Keratinocyte (primary cell): Measurements from ENCODE around the gene DACT2. TPM values are rescaled to one million over a fixed set of nuclear protein-coding genes. Genes with fewer than 3 reads are reported as not detected.

ENCODE experiments used
- DNase-seq: peaks from one replicate; pipeline ENCODE4 v3.0.0-alpha.2; 2011; ENCODE audit warnings: low read depth, missing footprints, low spot score
- FAIRE-seq: peaks from 2 replicates; lab custom pipeline; 2011; peaks lifted over from hg19 to GRCh38; lab: Jason Lieb, UNC
- H2AFZ ChIP-seq: 2 replicates; pipeline ENCODE4 v1.6.0; 2012; ENCODE audit warnings: low read length, control low read depth, inconsistent platforms; ENCODE audit not compliant: control insufficient read depth
- H3K27ac ChIP-seq: 2 replicates; pipeline ENCODE4 v1.5.1; 2011; ENCODE audit warnings: low read length; ENCODE audit not compliant: control insufficient read depth, insufficient read depth
- H3K27me3 ChIP-seq: 3 replicates; pipeline ENCODE4 v1.6.0; 2011; ENCODE audit warnings: low read length; ENCODE audit not compliant: control insufficient read depth, insufficient read depth; ENCODE audit errors: extremely low read depth
- H3K36me3 ChIP-seq, 2 experiments: 2 replicates in 1 of 2; 3 replicates in 1 of 2; pipeline ENCODE4 v1.5.1; 2011; ENCODE audit warnings: low read length in 2 of 2, mild to moderate bottlenecking in 1 of 2; ENCODE audit not compliant: control insufficient read depth in 2 of 2, insufficient read depth in 2 of 2; ENCODE audit errors: extremely low read depth in 1 of 2
- H3K4me1 ChIP-seq: 3 replicates; pipeline ENCODE4 v1.5.1; 2011; ENCODE audit warnings: low read length; ENCODE audit not compliant: control insufficient read depth, insufficient read depth; ENCODE audit errors: extremely low read depth
- H3K4me2 ChIP-seq: 3 replicates; pipeline ENCODE4 v1.6.0; 2011; ENCODE audit warnings: low read depth, low read length; ENCODE audit not compliant: control insufficient read depth, insufficient read depth; ENCODE audit errors: extremely low read depth
- H3K4me3 ChIP-seq, 3 experiments: fragments of 200-600 bp in 1 of 3; sonication (generic) in 1 of 3; 2 replicates in 2 of 3; 3 replicates in 1 of 3; pipeline ENCODE4 v1.5.1; 2011 to 2016; ENCODE audit warnings: low read length in 3 of 3, mild to moderate bottlenecking in 3 of 3, control low read depth in 2 of 3, inconsistent platforms in 1 of 3, low read depth in 1 of 3, mixed read lengths in 1 of 3, mixed run types in 1 of 3, moderate library complexity in 1 of 3; ENCODE audit not compliant: control insufficient read depth in 2 of 3, insufficient read depth in 2 of 3; ENCODE audit errors: extremely low read depth in 1 of 3
- H3K79me2 ChIP-seq: 2 replicates; pipeline ENCODE4 v1.6.0; 2012; ENCODE audit warnings: low read length; ENCODE audit not compliant: control insufficient read depth, insufficient read depth
- H3K9ac ChIP-seq: 3 replicates; pipeline ENCODE4 v1.6.0; 2011; ENCODE audit warnings: low read length; ENCODE audit not compliant: control insufficient read depth, insufficient read depth; ENCODE audit errors: extremely low read depth
- H3K9me1 ChIP-seq: 3 replicates; pipeline ENCODE4 v1.6.0; 2011; ENCODE audit warnings: low read length; ENCODE audit not compliant: control insufficient read depth, insufficient read depth; ENCODE audit errors: extremely low read depth
- H3K9me3 ChIP-seq: 2 replicates; pipeline ENCODE4 v1.5.1; 2012; ENCODE audit warnings: low read depth, low read length; ENCODE audit not compliant: control insufficient read depth
- H4K20me1 ChIP-seq: 3 replicates; pipeline ENCODE4 v1.6.0; 2011; ENCODE audit warnings: low read length; ENCODE audit not compliant: control insufficient read depth, insufficient read depth; ENCODE audit errors: extremely low read depth
- CTCF ChIP-seq, 3 experiments: IDR thresholded peaks in 1 of 3; conservative IDR thresholded peaks in 1 of 3; optimal IDR thresholded peaks in 1 of 3; 2 replicates in 2 of 3; 3 replicates in 1 of 3; pipeline versions ENCODE3 to v1.5.1; 2011; ENCODE audit warnings: low read length in 3 of 3, mild to moderate bottlenecking in 3 of 3, moderate library complexity in 2 of 3, control low read depth in 1 of 3, inconsistent platforms in 1 of 3; ENCODE audit not compliant: insufficient read depth in 2 of 3; ENCODE audit errors: extremely low read depth in 1 of 3
- EZH2 ChIP-seq: IDR thresholded peaks from one replicate; pipeline ENCODE4 v1.6.1; 2012; ENCODE audit warnings: inconsistent platforms, mild to moderate bottlenecking, low read length, moderate library complexity
- dilution Hi-C: fragments of 300-500 bp; cut with MboI; formaldehyde crosslinking; loops from one replicate; pipeline ENCODE4 v1.7.0; 2020; ENCODE audit warnings: low sequenced_read_pairs; ENCODE audit not compliant: extremely low pct_ligation_motif_present
- polyA plus RNA-seq, 5 experiments: library from polyadenylated mRNA; depleted of rRNA in 3 of 5; stranded (reverse) in 3 of 5; stranded (forward) in 1 of 5; unstranded in 1 of 5; fragments of >200 nt; gene quantifications; 1 replicate in 1 of 5; 2 replicates in 3 of 5; 3 replicates in 1 of 5; pipeline versions ENCODE4 v1.2.1 to v1.2.3, GENCODE V29; 2011 to 2012; ENCODE audit warnings: missing spikeins in 2 of 5, low read depth in 1 of 5, low replicate concordance in 1 of 5

Gene DACT2
- polyA plus RNA-seq, 1 donor (not counting 4 experiments of a cell fraction or from before 2014, with no cell fraction given): 0.09 TPM

- FAIRE-seq (no peak), DNase-seq (no peak)
- no peaks in the 10 kb centered on the region for H3K27me3 ChIP-seq
- no peaks in the 10 kb centered on the region for H3K9me1 ChIP-seq
- H3K4me1 ChIP-seq: no peaks in the 10 kb centered on the region
- H3K4me2 ChIP-seq: no peak overlapping the region
- H3K27ac ChIP-seq: no peak overlapping the region
- no peak for TF ChIP-seq EZH2
- no peak for TF ChIP-seq CTCF (optimal IDR thresholded peaks at IDR 0.05 in 1 of 3, IDR thresholded peaks at IDR 0.05 in 1 of 3, conservative IDR thresholded peaks at IDR 0.05 in 1 of 3; ENCODE audit: extremely low read depth in 1 of 3, insufficient read depth in 2 of 3, low read length in 3 of 3)
- H3K9ac ChIP-seq: no peak overlapping the region
- no peaks in the 10 kb centered on the region for H3K9me3 ChIP-seq
- no peaks in the 10 kb centered on the region for H3K79me2 ChIP-seq
- H2AFZ ChIP-seq: no peak overlapping the region
- H3K36me3 ChIP-seq: no peaks in the 10 kb centered on the region
- dilution Hi-C loops: no loop called here
- H3K4me3 ChIP-seq: no peak overlapping the region
- H4K20me1 ChIP-seq: no peaks in the 10 kb centered on the region
These were observed 21.9 kb downstream of the DACT2 start for GRCh38 chr6:168297643-168298042.

GRCh38 chr6:168294901-168295300 lies 24.7 kb downstream of the DACT2 start:
- dilution Hi-C loops: no loop called here
- Histone ChIP-seq H3K4me3 (no peak overlapping the region), H3K27me3 (no peaks in the 10 kb centered on the region), H3K79me2 (no peaks in the 10 kb centered on the region), H2AFZ (no peak overlapping the region), H3K36me3 (no peaks in the 10 kb centered on the region), H3K9me3 (no peaks in the 10 kb centered on the region), H3K9me1 (no peaks in the 10 kb centered on the region), H3K27ac (no peak overlapping the region), H3K4me2 (no peak overlapping the region), H3K4me1 (no peaks in the 10 kb centered on the region), H3K9ac (no peak overlapping the region), H4K20me1 (no peaks in the 10 kb centered on the region)
- FAIRE-seq (no peak), DNase-seq (no peak)
- TF ChIP-seq EZH2 (no peak), CTCF (optimal IDR thresholded peaks at IDR 0.05 in 1 of 3, IDR thresholded peaks at IDR 0.05 in 1 of 3, conservative IDR thresholded peaks at IDR 0.05 in 1 of 3; ENCODE audit: extremely low read depth in 1 of 3, insufficient read depth in 2 of 3, low read length in 3 of 3) (no peak)
